ENCODE results near the gene GAB2.

GRCh38 chr11:78254268-78254667 lies 163.4 kb downstream of the GAB2 start:
- TF ChIP-seq CTCF (IDR thresholded peaks at IDR 0.05), result no peak
- TF ChIP-seq EP300 (IDR thresholded peaks at IDR 0.05), result no peak
- TF ChIP-seq POLR2A (IDR thresholded peaks at IDR 0.05), result no peak

All from suprapubic skin (tissue), 3 donors.